A549 (cell line): ENCODE data around the gene GLO1. TPM values are rescaled to one million over a fixed set of nuclear protein-coding genes. Genes with fewer than 3 reads are reported as not detected.

Experiments
- ATAC-seq, 2 experiments: fragments of 200-7000 bp in 1 of 2; fragments of >200 bp in 1 of 2; cut with Nextera tagmentation in 1 of 2; cut with Tn5 transposase in 1 of 2; 3 replicates each; pipeline versions ENCODE4 v1.8.0 to v1.9.1; 2018 to 2020; ENCODE audit warnings: mild to moderate bottlenecking in 1 of 2, moderate library complexity in 1 of 2
- CTCF ChIA-PET: fragments of 300-600 bp; sonication (Branson Sonifier 250); formaldehyde crosslinking; extraction: SDS; loops from one replicate; lab custom pipeline; 2021; ENCODE audit warnings: antibody characterized with exemption, inconsistent platforms; lab: Yijun Ruan, JAX
- POLR2A ChIA-PET: fragments of 350-600 bp; formaldehyde crosslinking; extraction: SDS; loops from one replicate; lab custom pipeline; 2021; ENCODE audit warnings: antibody characterized with exemption, inconsistent platforms; lab: Yijun Ruan, JAX
- DNase-seq, 2 experiments: peaks; one replicate each; pipeline versions ENCODE4 v3.0.0 to v3.0.0-alpha.2; 2011 to 2016; ENCODE audit warnings: low read depth in 1 of 2, low spot score in 1 of 2
- FAIRE-seq: peaks from 2 replicates; lab custom pipeline; 2011; peaks lifted over from hg19 to GRCh38; lab: Jason Lieb, UNC
- H3K27ac ChIP-seq, 2 experiments: fragments of >200 bp; sonication (Bioruptor Twin); formaldehyde crosslinking; 3 replicates each; pipeline ENCODE4 v1.5.1; 2016 to 2017
- H3K4me1 ChIP-seq: fragments of >200 bp; sonication (Bioruptor Twin); formaldehyde crosslinking; 3 replicates; pipeline ENCODE4 v1.6.1; 2016
- H3K4me2 ChIP-seq: fragments of >200 bp; sonication (Bioruptor Twin); formaldehyde crosslinking; 3 replicates; pipeline ENCODE4 v1.6.1; 2016
- H3K4me3 ChIP-seq: fragments of >200 bp; sonication (Bioruptor Twin); formaldehyde crosslinking; 3 replicates; pipeline ENCODE4 v1.5.1; 2016
- H3K9me3 ChIP-seq: fragments of >200 bp; sonication (Bioruptor Twin); formaldehyde crosslinking; 3 replicates; pipeline ENCODE4 v1.6.1; 2016
- BHLHE40 ChIP-seq: IDR thresholded peaks from 2 replicates; pipeline ENCODE4 v1.6.1; 2012; ENCODE audit warnings: low read depth, low read length, inconsistent platforms
- CBX2 ChIP-seq: fragments of 200-600 bp; sonication (generic); IDR thresholded peaks from 2 replicates; pipeline ENCODE4 v1.6.1; 2016; ENCODE audit warnings: low read depth, mild to moderate bottlenecking, borderline replicate concordance
- CEBPB ChIP-seq, 2 experiments: fragments of >200 bp in 1 of 2; sonication (Bioruptor Twin) in 1 of 2; formaldehyde crosslinking in 1 of 2; IDR thresholded peaks; 2 replicates each; pipeline ENCODE4 v1.6.1; 2012 to 2016
- EHF ChIP-seq: fragments of 250-450 bp; sonication (Bioruptor Pico); IDR thresholded peaks from 2 replicates; pipeline ENCODE4 v1.5.0; 2020; ENCODE audit warnings: mild to moderate bottlenecking
- ESRRA ChIP-seq: fragments of 150-350 bp; IDR thresholded peaks from 2 replicates; pipeline ENCODE4 v1.6.1; 2014; ENCODE audit warnings: mild to moderate bottlenecking, low read length, borderline replicate concordance
- FOSB ChIP-seq: fragments of 250-450 bp; sonication (Bioruptor Pico); IDR thresholded peaks from 2 replicates; pipeline ENCODE4 v1.5.0; 2020; ENCODE audit warnings: mild to moderate bottlenecking, moderate library complexity
- HDAC2 ChIP-seq: fragments of 200-600 bp; sonication (generic); IDR thresholded peaks from 2 replicates; pipeline ENCODE4 v1.6.1; 2016
- HOXB5 ChIP-seq: fragments of 250-450 bp; sonication (Bioruptor Pico); IDR thresholded peaks from 2 replicates; pipeline ENCODE4 v1.5.0; 2020; ENCODE audit warnings: mild to moderate bottlenecking, moderate library complexity
- JUN ChIP-seq, 2 experiments: fragments of >200 bp; sonication (Bioruptor Twin); formaldehyde crosslinking; IDR thresholded peaks; 2 replicates in 1 of 2; 3 replicates in 1 of 2; pipeline ENCODE4 v1.6.1; 2016 to 2017
- MAZ ChIP-seq: fragments of 150-350 bp; IDR thresholded peaks from 2 replicates; pipeline ENCODE4 v1.6.1; 2014; ENCODE audit warnings: antibody characterized with exemption, low read depth, low read length, borderline replicate concordance
- RFX5 ChIP-seq: fragments of 450-650 bp; IDR thresholded peaks from 2 replicates; pipeline ENCODE4 v1.7.1; 2014; ENCODE audit warnings: antibody characterized with exemption, mild to moderate bottlenecking, moderate library complexity
- SREBF2 ChIP-seq: fragments of 450-650 bp; IDR thresholded peaks from 2 replicates; pipeline ENCODE4 v1.6.1; 2014; ENCODE audit warnings: mild to moderate bottlenecking, moderate library complexity
- ZC3H11A ChIP-seq: fragments of 450-650 bp; IDR thresholded peaks from 2 replicates; pipeline ENCODE4 v1.6.1; 2014; ENCODE audit warnings: antibody characterized with exemption, mild to moderate bottlenecking
- ZFP36 ChIP-seq: fragments of 450-650 bp; IDR thresholded peaks from 2 replicates; pipeline ENCODE4 v1.6.1; 2014; ENCODE audit warnings: borderline replicate concordance; ENCODE audit not compliant: partially characterized antibody
- WGBS: methylation state at CpG from one replicate; pipeline ENCODE4 v1.1.6; 2017; ENCODE audit errors: missing lambda C conversion rate; 5-methylcytosine and 5-hydroxymethylcytosine counted together
- polyA plus RNA-seq, 4 experiments: library from polyadenylated mRNA; depleted of rRNA in 3 of 4; stranded (reverse); fragments of >200 nt; fragmentation: RNase III in 1 of 4; extraction: RNeasy Plus Mini Kit Qiagen cat#74134 plus additional on column Dnase treatment in 1 of 4; gene quantifications; 2 replicates in 3 of 4; 3 replicates in 1 of 4; pipeline ENCODE4 v1.2.3, GENCODE V29; 2011 to 2017
- TF ChIP-seq, protein P1 (sequence below): fragments of >200 bp; sonication (Bioruptor Twin); formaldehyde crosslinking; IDR thresholded peaks from 3 replicates; pipeline ENCODE4 v1.5.1; 2016
- TF ChIP-seq, protein P2 (sequence below): fragments of 250-450 bp; sonication (Bioruptor Pico); IDR thresholded peaks from 2 replicates; pipeline ENCODE4 v1.5.0; 2021; ENCODE audit warnings: mild to moderate bottlenecking, moderate library complexity, borderline replicate concordance
- TF ChIP-seq, protein P3 (sequence below): fragments of 450-650 bp; IDR thresholded peaks from 2 replicates; pipeline ENCODE4 v1.6.1; 2014; ENCODE audit warnings: antibody characterized with exemption
- TF ChIP-seq, protein P4 (sequence below): IDR thresholded peaks from 2 replicates; pipeline ENCODE4 v1.6.1; 2012; ENCODE audit warnings: low read depth, borderline replicate concordance
- TF ChIP-seq, protein P5 (sequence below): IDR thresholded peaks from 2 replicates; pipeline ENCODE4 v1.6.1; 2012
- TF ChIP-seq, protein P6 (sequence below): fragments of 150-350 bp; IDR thresholded peaks from 2 replicates; pipeline ENCODE4 v1.6.1; 2014; ENCODE audit warnings: low read depth, mild to moderate bottlenecking, low read length

GLO1 gene
- polyA plus RNA-seq, 2 of the 4 experiments (the other 2 are of a cell fraction), result 105 to 128 TPM

DNA sequence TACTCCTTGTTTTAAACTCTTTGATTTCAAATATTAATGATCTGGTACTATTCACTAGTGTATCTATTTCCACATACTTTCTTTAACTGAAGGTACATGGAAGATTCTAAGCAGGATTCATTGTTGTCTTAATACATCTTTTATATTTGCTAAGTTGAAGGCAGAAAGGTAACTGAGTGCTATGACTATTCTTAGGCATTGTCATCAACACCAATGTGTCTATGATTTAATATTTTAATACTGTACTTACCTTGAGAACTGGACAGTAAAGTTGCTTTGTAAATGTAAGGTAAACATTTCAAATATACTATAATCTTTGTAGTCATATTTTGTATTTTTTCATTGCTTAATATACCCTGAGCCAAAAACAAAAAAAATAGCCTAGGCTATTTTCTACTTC is 54.3 kb downstream of the GLO1 start (continued):
- TF ChIP-seq, protein P1, sequence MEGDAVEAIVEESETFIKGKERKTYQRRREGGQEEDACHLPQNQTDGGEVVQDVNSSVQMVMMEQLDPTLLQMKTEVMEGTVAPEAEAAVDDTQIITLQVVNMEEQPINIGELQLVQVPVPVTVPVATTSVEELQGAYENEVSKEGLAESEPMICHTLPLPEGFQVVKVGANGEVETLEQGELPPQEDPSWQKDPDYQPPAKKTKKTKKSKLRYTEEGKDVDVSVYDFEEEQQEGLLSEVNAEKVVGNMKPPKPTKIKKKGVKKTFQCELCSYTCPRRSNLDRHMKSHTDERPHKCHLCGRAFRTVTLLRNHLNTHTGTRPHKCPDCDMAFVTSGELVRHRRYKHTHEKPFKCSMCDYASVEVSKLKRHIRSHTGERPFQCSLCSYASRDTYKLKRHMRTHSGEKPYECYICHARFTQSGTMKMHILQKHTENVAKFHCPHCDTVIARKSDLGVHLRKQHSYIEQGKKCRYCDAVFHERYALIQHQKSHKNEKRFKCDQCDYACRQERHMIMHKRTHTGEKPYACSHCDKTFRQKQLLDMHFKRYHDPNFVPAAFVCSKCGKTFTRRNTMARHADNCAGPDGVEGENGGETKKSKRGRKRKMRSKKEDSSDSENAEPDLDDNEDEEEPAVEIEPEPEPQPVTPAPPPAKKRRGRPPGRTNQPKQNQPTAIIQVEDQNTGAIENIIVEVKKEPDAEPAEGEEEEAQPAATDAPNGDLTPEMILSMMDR, result no peak
- TF ChIP-seq ESRRA, result no peak
- TF ChIP-seq, protein P2, sequence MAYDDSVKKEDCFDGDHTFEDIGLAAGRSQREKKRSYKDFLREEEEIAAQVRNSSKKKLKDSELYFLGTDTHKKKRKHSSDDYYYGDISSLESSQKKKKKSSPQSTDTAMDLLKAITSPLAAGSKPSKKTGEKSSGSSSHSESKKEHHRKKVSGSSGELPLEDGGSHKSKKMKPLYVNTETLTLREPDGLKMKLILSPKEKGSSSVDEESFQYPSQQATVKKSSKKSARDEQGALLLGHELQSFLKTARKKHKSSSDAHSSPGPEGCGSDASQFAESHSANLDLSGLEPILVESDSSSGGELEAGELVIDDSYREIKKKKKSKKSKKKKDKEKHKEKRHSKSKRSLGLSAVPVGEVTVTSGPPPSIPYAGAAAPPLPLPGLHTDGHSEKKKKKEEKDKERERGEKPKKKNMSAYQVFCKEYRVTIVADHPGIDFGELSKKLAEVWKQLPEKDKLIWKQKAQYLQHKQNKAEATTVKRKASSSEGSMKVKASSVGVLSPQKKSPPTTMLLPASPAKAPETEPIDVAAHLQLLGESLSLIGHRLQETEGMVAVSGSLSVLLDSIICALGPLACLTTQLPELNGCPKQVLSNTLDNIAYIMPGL (CRISPR knock-in tag), result no peak
- TF ChIP-seq, protein P3, sequence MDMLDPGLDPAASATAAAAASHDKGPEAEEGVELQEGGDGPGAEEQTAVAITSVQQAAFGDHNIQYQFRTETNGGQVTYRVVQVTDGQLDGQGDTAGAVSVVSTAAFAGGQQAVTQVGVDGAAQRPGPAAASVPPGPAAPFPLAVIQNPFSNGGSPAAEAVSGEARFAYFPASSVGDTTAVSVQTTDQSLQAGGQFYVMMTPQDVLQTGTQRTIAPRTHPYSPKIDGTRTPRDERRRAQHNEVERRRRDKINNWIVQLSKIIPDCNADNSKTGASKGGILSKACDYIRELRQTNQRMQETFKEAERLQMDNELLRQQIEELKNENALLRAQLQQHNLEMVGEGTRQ, result no peak
- TF ChIP-seq, protein P4, sequence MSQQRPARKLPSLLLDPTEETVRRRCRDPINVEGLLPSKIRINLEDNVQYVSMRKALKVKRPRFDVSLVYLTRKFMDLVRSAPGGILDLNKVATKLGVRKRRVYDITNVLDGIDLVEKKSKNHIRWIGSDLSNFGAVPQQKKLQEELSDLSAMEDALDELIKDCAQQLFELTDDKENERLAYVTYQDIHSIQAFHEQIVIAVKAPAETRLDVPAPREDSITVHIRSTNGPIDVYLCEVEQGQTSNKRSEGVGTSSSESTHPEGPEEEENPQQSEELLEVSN, result no peak
- TF ChIP-seq CEBPB (IDR thresholded peaks at IDR 0.05), result no peak
- no peak for TF ChIP-seq HOXB5
- TF ChIP-seq FOSB (CRISPR knock-in tag), result no peak
- TF ChIP-seq JUN (IDR thresholded peaks at IDR 0.05), result no peak
- TF ChIP-seq ZC3H11A, result no peak

DNA sequence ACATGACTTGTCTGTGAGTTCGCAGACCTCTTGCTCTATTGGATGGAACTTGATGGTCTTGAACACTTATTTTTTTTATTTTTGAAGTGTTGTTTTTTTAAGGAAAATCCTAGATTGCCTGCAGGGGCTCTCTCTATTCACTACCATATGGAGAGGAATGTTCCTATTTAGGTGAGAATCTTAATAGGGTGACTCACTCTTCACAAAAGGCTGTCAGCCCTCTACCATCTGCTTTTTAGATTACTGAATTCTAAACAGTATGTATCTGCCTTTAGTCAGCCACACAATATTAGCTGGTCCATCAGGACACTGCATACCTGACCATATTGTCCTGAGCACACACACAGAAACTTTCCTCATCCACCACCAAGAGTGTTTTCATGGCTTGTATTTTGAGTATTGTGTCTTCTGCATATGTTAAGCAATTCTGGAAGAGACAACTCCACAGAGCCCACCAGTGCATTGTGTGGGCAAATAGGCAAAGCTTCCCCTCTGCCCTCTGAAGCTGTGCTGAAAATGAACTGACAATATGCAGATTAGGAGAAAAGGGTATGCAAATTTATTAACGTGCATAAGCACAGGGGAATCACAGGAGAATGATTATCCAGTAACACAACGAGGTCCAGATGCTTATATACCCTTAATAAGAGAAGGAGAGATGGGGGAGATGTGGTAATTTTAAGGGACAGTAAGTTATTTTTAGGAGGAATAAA is 56.6 kb downstream of the GLO1 start:
- Histone ChIP-seq H3K27ac (no peak overlapping the region), H3K4me3 (no peak overlapping the region), H3K4me2 (no peak overlapping the region), H3K9me3 (no peaks in the 10 kb centered on the region), H3K4me1 (no peaks in the 10 kb centered on the region)
- ChIA-PET POLR2A (no interaction called here), CTCF (no interaction called here)
- no peak for ATAC-seq
- TF ChIP-seq EHF (CRISPR knock-in tag), result no peak
- TF ChIP-seq SREBF2, result no peak
- TF ChIP-seq MAZ, result no peak
- no peak for TF ChIP-seq FOSB (CRISPR knock-in tag)
- no peak for TF ChIP-seq RFX5
- FAIRE-seq, result no peak
- WGBS, result 49% methylated on average over 3 of the region's 3 CpGs
- no peak for DNase-seq

DNA sequence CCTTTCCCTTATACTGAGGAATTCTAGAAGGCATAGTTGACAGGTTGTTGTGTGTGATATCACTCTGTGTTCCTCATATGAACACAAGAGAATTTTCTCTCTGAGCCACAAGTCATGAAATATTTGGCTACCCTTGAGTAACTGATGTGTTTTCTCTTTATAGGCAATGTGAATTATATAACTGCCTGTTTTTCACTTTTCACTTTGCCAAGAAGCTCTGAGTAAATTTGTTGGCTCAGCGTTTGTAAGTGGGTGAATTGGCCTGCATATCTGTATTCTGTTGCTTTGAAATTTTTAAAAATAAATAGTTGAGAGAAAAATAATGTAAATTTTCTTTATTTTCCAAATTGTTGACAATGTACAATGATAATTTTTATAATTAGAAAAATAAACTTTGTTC is 58.0 kb downstream of the GLO1 start:
- CTCF ChIA-PET, result no interaction called here
- Histone ChIP-seq H3K9me3 (no peaks in the 10 kb centered on the region), H3K4me1 (peaks cover 3% of the 10 kb centered on the region; the same call in 1 of the 3 replicates), H3K4me3 (no peak overlapping the region), H3K27ac (no peak overlapping the region), H3K4me2 (no peak overlapping the region)
- FAIRE-seq, result no peak
- TF ChIP-seq, protein P5, sequence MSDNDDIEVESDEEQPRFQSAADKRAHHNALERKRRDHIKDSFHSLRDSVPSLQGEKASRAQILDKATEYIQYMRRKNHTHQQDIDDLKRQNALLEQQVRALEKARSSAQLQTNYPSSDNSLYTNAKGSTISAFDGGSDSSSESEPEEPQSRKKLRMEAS, result no peak
- no peak for TF ChIP-seq CBX2
- no peak for TF ChIP-seq BHLHE40
- TF ChIP-seq, protein P6, sequence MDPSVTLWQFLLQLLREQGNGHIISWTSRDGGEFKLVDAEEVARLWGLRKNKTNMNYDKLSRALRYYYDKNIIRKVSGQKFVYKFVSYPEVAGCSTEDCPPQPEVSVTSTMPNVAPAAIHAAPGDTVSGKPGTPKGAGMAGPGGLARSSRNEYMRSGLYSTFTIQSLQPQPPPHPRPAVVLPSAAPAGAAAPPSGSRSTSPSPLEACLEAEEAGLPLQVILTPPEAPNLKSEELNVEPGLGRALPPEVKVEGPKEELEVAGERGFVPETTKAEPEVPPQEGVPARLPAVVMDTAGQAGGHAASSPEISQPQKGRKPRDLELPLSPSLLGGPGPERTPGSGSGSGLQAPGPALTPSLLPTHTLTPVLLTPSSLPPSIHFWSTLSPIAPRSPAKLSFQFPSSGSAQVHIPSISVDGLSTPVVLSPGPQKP, result no peak
- TF ChIP-seq ZFP36, result no peak
- no peak for TF ChIP-seq HDAC2
- POLR2A ChIA-PET, result no interaction called here
- no peak for DNase-seq
- no peak for ATAC-seq
- WGBS, result 83% methylated on average over 1 of the region's 1 CpG
